ENCODE data around the gene LYPD1. TPM values are rescaled to one million over a fixed set of nuclear protein-coding genes. Genes with fewer than 3 reads are reported as not detected.

LYPD1 gene
- total and polyA plus RNA-seq, 3 donors from 2014 or later = 0.50 to 11.2 (median 1.3) TPM

DNA sequence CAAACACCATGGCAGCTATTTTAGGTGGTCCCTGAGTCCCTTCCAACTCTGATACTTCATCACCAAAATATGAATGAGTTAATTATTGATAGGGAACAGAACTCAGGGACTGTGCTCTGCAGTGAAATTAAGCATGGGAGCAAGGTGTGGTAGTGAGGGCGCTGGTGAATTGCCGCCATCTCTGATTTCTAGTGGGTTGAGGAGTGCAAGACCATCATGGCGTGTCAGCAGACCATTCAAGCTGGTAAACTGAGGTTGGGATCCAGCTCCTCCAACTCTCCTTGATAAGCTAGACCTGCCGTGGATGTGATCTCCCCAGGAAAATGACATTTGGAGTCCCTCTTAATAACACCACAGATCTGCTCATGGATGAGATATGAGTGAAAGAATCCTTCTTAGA lies 70.4 kb downstream of the LYPD1 start:
- no peak for DNase-seq
- Histone ChIP-seq H3K27ac (no peak overlapping the region), H3K4me1 (no peaks in the 10 kb centered on the region), H3K9me3 (no peaks in the 10 kb centered on the region), H3K4me3 (no peak overlapping the region), H3K27me3 (no peaks in the 10 kb centered on the region), H3K36me3 (ENCODE audit: low read depth, missing control alignments) (no peaks in the 10 kb centered on the region)
- TF ChIP-seq POLR2A (IDR thresholded peaks at IDR 0.05) = no peak
- intact Hi-C loops (cut with DNase I; ENCODE audit: low total_unique reads) = no loop called here
- WGBS, 2 donors = 90 to 95% methylated on average over 4 of the region's 4 CpGs

DNA sequence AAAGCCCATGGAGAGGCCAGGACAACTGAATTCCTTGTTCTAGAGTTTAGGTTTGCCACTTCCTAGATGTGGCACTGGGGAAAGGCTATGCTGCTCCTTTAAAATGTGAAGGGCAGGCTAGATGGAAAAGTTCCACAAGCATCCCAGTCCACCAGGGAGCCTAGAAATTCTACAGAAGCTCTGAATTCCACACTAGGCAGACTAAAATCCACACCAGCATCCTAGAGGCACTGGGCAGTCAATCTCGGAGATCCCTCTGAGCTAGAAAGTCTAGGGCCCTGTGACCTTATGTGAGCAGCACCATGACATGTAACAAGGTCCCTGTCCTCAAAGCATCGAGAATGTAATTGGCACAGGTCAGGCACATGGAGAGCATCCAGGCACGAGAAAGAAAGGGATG lies 71.5 kb downstream of the LYPD1 start:
- no peaks in the 10 kb centered on the region for H3K4me1 ChIP-seq
- TF ChIP-seq POLR2A (IDR thresholded peaks at IDR 0.05) = no peak
- TF ChIP-seq, protein P1, sequence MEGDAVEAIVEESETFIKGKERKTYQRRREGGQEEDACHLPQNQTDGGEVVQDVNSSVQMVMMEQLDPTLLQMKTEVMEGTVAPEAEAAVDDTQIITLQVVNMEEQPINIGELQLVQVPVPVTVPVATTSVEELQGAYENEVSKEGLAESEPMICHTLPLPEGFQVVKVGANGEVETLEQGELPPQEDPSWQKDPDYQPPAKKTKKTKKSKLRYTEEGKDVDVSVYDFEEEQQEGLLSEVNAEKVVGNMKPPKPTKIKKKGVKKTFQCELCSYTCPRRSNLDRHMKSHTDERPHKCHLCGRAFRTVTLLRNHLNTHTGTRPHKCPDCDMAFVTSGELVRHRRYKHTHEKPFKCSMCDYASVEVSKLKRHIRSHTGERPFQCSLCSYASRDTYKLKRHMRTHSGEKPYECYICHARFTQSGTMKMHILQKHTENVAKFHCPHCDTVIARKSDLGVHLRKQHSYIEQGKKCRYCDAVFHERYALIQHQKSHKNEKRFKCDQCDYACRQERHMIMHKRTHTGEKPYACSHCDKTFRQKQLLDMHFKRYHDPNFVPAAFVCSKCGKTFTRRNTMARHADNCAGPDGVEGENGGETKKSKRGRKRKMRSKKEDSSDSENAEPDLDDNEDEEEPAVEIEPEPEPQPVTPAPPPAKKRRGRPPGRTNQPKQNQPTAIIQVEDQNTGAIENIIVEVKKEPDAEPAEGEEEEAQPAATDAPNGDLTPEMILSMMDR (IDR thresholded peaks at IDR 0.05) = no peak
- DNase-seq = no peak
- 74 to 77% methylated on average over 3 of the region's 3 CpGs for WGBS, 2 donors
- no peak overlapping the region for H3K4me3 ChIP-seq
- no peak overlapping the region for H3K27ac ChIP-seq
- H3K27me3 ChIP-seq = no peaks in the 10 kb centered on the region
- H3K36me3 ChIP-seq (ENCODE audit: low read depth, missing control alignments) = no peaks in the 10 kb centered on the region
- no peaks in the 10 kb centered on the region for H3K9me3 ChIP-seq
- intact Hi-C loops (cut with DNase I; ENCODE audit: low total_unique reads) = no loop called here

DNA sequence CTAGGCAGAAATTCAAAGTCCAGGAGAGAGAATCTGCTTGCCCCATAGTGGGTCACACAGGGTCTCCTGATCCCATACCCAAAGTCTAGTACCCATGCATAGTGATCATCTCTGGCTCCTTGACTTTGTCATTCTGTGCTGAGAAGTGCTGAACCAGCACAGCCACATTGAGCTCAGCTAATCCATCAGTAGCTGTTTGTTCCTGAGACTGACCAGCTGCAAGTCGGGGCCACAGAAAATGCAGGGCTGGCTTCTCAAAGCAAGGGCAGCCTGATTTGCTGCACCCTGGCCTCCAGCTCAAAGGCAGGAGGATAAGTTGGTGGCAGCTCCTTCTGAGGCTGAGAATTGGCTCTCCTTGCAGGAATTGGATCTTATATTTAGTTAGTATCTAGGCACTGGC lies 72.2 kb downstream of the LYPD1 start:
- H3K27me3 ChIP-seq = no peaks in the 10 kb centered on the region
- H3K4me3 ChIP-seq = no peak overlapping the region
- WGBS, 2 donors = 74 to 80% methylated on average over 1 of the region's 1 CpG
- TF ChIP-seq POLR2A (IDR thresholded peaks at IDR 0.05) = no peak
- TF ChIP-seq, protein P1 (IDR thresholded peaks at IDR 0.05) = no peak
- no peaks in the 10 kb centered on the region for H3K9me3 ChIP-seq
- intact Hi-C loops (cut with DNase I; ENCODE audit: low total_unique reads) = no loop called here
- H3K36me3 ChIP-seq (ENCODE audit: low read depth, missing control alignments) = no peaks in the 10 kb centered on the region
- no peak for DNase-seq
- no peak overlapping the region for H3K27ac ChIP-seq
- no peaks in the 10 kb centered on the region for H3K4me1 ChIP-seq

DNA sequence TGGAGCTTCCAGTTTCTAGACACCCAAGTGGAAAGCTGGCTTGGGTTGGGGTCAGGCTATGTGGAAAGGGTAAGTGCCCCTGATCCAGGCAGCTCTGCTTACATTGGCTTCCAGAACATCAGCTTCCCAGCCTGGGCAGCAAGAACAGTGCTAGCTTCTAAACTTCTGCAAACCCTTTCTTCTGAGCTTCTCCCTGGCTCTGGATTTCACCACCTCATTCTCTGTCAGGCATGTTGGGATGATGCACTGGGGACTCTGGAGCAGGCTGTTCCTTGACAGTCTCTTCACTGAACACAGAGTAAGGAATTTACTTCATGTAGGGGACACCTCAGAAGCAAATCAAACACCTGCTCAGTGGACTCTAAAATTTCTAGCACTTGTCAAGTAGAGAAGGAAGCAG lies 72.8 kb downstream of the LYPD1 start:
- TF ChIP-seq, protein P1 (IDR thresholded peaks at IDR 0.05) = no peak
- TF ChIP-seq POLR2A (IDR thresholded peaks at IDR 0.05) = no peak
- no peak overlapping the region for H3K27ac ChIP-seq
- H3K27me3 ChIP-seq = no peaks in the 10 kb centered on the region
- DNase-seq = no peak
- H3K36me3 ChIP-seq (ENCODE audit: low read depth, missing control alignments) = no peaks in the 10 kb centered on the region
- H3K4me3 ChIP-seq = no peak overlapping the region
- H3K9me3 ChIP-seq = no peaks in the 10 kb centered on the region
- H3K4me1 ChIP-seq = no peaks in the 10 kb centered on the region
- intact Hi-C loops (cut with DNase I; ENCODE audit: low total_unique reads) = no loop called here

DNA sequence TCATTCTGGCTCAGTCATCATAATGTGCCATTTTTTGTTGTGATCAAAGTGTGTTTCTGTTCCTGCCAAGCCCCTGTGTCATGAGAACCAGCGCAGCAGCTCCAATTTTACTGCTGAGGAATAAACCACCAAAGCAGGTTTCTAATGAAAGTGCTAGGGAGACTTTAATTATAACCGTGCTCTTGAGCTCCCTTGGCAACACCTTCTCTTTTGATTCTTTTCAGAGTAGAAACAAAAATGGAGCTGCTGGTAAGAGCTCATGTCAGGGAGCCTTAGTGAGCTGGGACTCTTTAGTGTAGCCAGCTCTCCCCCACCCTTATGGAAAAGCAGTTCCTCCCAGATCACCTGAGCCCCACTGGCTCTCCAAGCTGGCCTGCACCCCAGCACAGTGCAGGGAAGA lies 74.3 kb downstream of the LYPD1 start:
- Histone ChIP-seq H3K4me3 (no peak overlapping the region), H3K36me3 (ENCODE audit: low read depth, missing control alignments) (no peaks in the 10 kb centered on the region), H3K27me3 (no peaks in the 10 kb centered on the region), H3K27ac (no peak overlapping the region), H3K4me1 (no peaks in the 10 kb centered on the region), H3K9me3 (no peaks in the 10 kb centered on the region)
- intact Hi-C loops (cut with DNase I; ENCODE audit: low total_unique reads) = no loop called here
- no peak for TF ChIP-seq POLR2A (IDR thresholded peaks at IDR 0.05)
- TF ChIP-seq, protein P1 (IDR thresholded peaks at IDR 0.05) = no peak
- DNase-seq = no peak
- WGBS, 2 donors = 86 to 88% methylated on average over 2 of the region's 2 CpGs

All from testis (tissue), 3 donors.